ENCODE results near the gene RGMA.

Gene RGMA

GRCh38 chr15:93024293-93024692 lies 64.7 kb downstream of the RGMA start:
- DNase-seq (ENCODE audit: low read depth in 2 of 2) = no peak
- H3K4me3 ChIP-seq (replicated peaks in 1 of 2; ENCODE audit: low read depth in 2 of 2, low read length in 2 of 2) = no peak overlapping the region
- TF ChIP-seq, protein P1, sequence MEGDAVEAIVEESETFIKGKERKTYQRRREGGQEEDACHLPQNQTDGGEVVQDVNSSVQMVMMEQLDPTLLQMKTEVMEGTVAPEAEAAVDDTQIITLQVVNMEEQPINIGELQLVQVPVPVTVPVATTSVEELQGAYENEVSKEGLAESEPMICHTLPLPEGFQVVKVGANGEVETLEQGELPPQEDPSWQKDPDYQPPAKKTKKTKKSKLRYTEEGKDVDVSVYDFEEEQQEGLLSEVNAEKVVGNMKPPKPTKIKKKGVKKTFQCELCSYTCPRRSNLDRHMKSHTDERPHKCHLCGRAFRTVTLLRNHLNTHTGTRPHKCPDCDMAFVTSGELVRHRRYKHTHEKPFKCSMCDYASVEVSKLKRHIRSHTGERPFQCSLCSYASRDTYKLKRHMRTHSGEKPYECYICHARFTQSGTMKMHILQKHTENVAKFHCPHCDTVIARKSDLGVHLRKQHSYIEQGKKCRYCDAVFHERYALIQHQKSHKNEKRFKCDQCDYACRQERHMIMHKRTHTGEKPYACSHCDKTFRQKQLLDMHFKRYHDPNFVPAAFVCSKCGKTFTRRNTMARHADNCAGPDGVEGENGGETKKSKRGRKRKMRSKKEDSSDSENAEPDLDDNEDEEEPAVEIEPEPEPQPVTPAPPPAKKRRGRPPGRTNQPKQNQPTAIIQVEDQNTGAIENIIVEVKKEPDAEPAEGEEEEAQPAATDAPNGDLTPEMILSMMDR (IDR thresholded peaks at IDR 0.05; ENCODE audit: low read depth, low read length) = no peak

- no peak for DNase-seq (ENCODE audit: low read depth in 2 of 2)
- no peak overlapping the region for H3K4me3 ChIP-seq (replicated peaks in 1 of 2; ENCODE audit: low read depth in 2 of 2, low read length in 2 of 2)
- TF ChIP-seq, protein P1 (IDR thresholded peaks at IDR 0.05; ENCODE audit: low read depth, low read length) = no peak
Measured at GRCh38 chr15:93020976-93021772, 67.8 kb downstream of the RGMA start.

DNA sequence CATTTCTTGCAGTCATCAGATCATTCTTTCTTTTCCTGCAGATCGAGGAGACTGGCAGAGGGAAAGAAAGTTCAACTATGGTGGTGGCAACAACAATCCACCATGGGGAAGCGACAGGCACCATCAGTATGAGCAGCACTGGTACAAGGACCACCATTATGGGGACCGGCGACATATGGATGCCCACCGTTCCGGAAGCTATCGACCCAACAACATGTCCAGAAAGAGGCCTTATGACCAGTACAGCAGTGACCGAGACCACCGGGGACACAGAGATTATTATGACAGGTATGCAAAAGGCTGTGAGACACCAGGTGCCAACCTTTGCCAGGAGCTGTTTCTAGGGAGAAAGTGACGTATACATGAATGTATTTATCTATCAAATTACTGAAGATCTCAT lies 69.0 kb downstream of the RGMA start:
- no peak for DNase-seq (ENCODE audit: low read depth in 2 of 2)
- TF ChIP-seq, protein P1 (IDR thresholded peaks at IDR 0.05; ENCODE audit: low read depth, low read length) = no peak
- H3K4me3 ChIP-seq (replicated peaks in 1 of 2; ENCODE audit: low read depth in 2 of 2, low read length in 2 of 2) = no peak overlapping the region

- H3K4me3 ChIP-seq (replicated peaks in 1 of 2; ENCODE audit: low read depth in 2 of 2, low read length in 2 of 2) = no peak overlapping the region
- TF ChIP-seq, protein P1 (IDR thresholded peaks at IDR 0.05; ENCODE audit: low read depth, low read length) = no peak
- no peak for DNase-seq (ENCODE audit: low read depth in 2 of 2)
Measured at GRCh38 chr15:93019090-93019489, 69.9 kb downstream of the RGMA start.

DNA sequence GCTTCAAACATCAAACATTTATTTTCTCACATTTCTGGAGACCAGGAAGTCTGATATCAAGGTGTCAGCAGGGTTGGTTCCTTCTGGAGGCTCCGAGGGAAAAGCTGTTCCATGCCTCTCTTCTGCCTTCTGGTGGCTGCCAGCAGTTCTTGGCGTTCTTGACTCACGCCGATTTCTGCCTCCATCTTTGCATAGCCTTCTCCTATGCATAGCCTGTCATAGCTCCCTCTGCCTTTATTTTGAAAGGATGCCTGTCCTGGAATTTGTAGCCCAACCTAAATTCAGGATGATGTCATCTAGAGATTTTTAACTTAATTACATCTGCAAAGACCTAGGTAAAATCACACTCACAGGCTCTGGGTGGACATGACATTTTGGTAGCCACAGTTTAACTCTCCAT lies 70.4 kb downstream of the RGMA start:
- H3K4me3 ChIP-seq (replicated peaks in 1 of 2; ENCODE audit: low read depth in 2 of 2, low read length in 2 of 2) = no peak overlapping the region
- TF ChIP-seq, protein P1 (IDR thresholded peaks at IDR 0.05; ENCODE audit: low read depth, low read length) = peak; percentile 15
- peak; percentile 16 to 36 for DNase-seq (ENCODE audit: low read depth in 2 of 2)

- no peak overlapping the region for H3K4me3 ChIP-seq (replicated peaks in 1 of 2; ENCODE audit: low read depth in 2 of 2, low read length in 2 of 2)
- TF ChIP-seq, protein P1 (IDR thresholded peaks at IDR 0.05; ENCODE audit: low read depth, low read length) = no peak
- DNase-seq (ENCODE audit: low read depth in 2 of 2) = peak in 1 of 2 donors; percentile 47
Measured at GRCh38 chr15:93017526-93017925, 71.5 kb downstream of the RGMA start.

Data from cardiac fibroblast (primary cell).